Activated naive CD4-positive, alpha-beta T cell treated with anti-CD3 and anti-CD28 coated beads, Interleukin-2, amount 10 ng/mL, durations not matched to agents 7 days and 5 days (primary cell): ENCODE results near the gene STK10.

Source experiments
- CTCF ChIA-PET: fragments of 350-600 bp; sonication (Branson Sonifier 250); formaldehyde crosslinking; loops from one replicate; lab custom pipeline; 2021; ENCODE audit warnings: antibody characterized with exemption; lab: Charles Lee
- DNase-seq: peaks from one replicate; pipeline ENCODE4 v3.0.0-alpha.2; 2020
- H3K27ac Mint-ChIP-seq: one replicate; pipeline ENCODE4 v1.8.0; 2021; ENCODE audit warnings: mild to moderate bottlenecking, moderate library complexity, mixed read lengths
- H3K27me3 Mint-ChIP-seq: one replicate; pipeline ENCODE4 v1.8.0; 2021; ENCODE audit warnings: mild to moderate bottlenecking, mixed read lengths
- H3K36me3 Mint-ChIP-seq: one replicate; pipeline ENCODE4 v1.8.0; 2021; ENCODE audit warnings: mixed read lengths
- H3K4me1 Mint-ChIP-seq: one replicate; pipeline ENCODE4 v1.8.0; 2021; ENCODE audit warnings: mixed read lengths
- H3K4me3 Mint-ChIP-seq: one replicate; pipeline ENCODE4 v1.8.0; 2021; ENCODE audit warnings: mild to moderate bottlenecking, moderate library complexity, mixed read lengths
- H3K9me3 Mint-ChIP-seq: one replicate; pipeline ENCODE4 v1.8.0; 2021; ENCODE audit warnings: mixed read lengths

Gene STK10

DNA sequence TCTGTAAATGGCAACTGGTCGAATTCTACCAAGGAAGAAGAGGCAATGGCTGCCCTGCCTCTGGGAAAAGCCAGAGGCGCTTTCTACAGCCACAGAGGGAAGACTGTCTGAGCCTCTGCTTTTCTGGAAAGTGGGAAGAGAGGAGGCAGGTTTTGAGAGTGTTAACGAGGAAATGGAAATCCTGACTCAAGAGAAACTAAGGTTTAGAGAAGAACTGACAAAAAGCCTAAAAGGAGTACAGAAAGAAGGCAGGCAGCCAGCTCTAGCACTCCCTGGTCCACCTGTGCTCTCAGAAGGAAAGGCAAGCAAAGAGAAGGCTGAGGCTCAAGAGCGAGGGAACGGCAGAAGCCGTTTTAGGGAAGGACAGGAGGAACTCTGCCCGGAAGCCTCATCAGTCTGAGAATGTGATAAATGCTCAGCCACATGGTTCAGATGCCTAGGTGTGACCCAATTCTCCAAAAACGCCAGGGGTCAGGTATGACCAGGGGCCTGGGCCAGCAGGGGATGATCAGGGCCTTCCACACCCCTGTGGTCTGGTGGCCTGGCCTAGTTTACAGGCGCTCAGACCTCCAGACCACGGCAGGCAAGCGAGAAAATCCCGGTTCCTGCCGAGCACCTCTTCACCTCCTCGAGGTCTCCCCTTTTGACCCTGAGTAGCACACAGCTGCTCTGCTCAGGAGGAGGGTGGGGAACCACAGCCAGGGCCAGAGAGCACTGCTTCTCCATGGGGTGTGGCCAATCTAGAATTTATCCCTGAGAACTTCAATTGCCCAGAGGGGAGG, 101.6 kb downstream of the STK10 start:
- H3K4me1 Mint-ChIP-seq = peaks cover 2% of the 10 kb centered on the region
- peak overlapping the region; percentile 55 for H3K27ac Mint-ChIP-seq
- H3K27me3 Mint-ChIP-seq = no peaks in the 10 kb centered on the region
- DNase-seq = no peak
- H3K4me3 Mint-ChIP-seq = no peak overlapping the region
- H3K9me3 Mint-ChIP-seq = no peaks in the 10 kb centered on the region
- CTCF ChIA-PET = no interaction called here
- H3K36me3 Mint-ChIP-seq = peaks cover 52% of the 10 kb centered on the region

DNA sequence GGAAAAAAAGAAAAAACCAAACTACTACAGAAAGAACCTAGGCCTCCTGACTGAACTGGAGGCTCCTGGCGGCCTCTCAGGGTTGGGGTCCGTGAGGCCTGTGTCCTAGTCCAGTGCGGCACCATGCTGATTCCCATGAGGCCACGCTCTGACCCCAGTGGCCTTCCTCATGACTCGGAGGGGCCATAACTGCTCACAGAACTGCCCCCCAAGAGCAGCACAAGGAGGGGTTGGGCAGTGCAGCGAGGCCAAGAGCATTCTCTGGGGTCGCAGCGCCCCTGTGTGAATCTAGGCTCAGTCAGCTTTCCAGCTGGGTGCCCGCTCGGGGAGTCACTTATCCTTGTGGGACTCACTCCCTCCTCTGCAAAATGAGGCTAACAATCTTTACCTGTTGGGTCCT, 102.3 kb downstream of the STK10 start:
- Mint-ChIP-seq H3K9me3 (no peaks in the 10 kb centered on the region), H3K4me1 (peaks cover 4% of the 10 kb centered on the region), H3K4me3 (no peak overlapping the region), H3K27me3 (no peaks in the 10 kb centered on the region), H3K27ac (peak overlapping the region; percentile 22), H3K36me3 (peaks cover 50% of the 10 kb centered on the region)
- CTCF ChIA-PET = no interaction called here
- DNase-seq = no peak

DNA sequence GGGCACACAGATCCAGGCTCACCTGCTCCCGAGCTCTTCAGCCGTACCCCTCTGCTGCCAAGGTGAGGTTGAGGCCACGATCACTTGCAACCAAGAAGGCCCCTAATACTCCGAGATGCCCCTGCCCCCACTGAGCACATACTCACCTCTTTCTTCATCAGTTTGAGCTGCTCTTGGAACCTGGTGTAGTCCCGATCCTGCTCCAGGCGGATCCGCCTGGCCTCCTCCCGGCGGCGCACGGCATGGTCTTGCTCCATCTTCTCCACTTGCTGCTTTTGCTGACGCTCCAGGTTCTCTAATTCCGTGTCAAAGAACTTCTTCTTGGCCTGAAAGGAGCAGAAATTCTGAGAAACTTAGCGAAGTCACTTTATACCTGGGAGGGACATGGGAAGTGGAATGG, 105.8 kb downstream of the STK10 start:
- CTCF ChIA-PET = interaction anchor here (0.8 kb wide), 1 partner anchor 201 kb away, joined by 3 read pairs; no protein-coding TSS in a partner anchor
- DNase-seq = no peak
- no peaks in the 10 kb centered on the region for H3K9me3 Mint-ChIP-seq
- peaks cover 59% of the 10 kb centered on the region for H3K36me3 Mint-ChIP-seq
- no peaks in the 10 kb centered on the region for H3K27me3 Mint-ChIP-seq
- peak overlapping the region; percentile 9 for H3K27ac Mint-ChIP-seq
- peaks cover 32% of the 10 kb centered on the region for H3K4me1 Mint-ChIP-seq
- H3K4me3 Mint-ChIP-seq = no peak overlapping the region

DNA sequence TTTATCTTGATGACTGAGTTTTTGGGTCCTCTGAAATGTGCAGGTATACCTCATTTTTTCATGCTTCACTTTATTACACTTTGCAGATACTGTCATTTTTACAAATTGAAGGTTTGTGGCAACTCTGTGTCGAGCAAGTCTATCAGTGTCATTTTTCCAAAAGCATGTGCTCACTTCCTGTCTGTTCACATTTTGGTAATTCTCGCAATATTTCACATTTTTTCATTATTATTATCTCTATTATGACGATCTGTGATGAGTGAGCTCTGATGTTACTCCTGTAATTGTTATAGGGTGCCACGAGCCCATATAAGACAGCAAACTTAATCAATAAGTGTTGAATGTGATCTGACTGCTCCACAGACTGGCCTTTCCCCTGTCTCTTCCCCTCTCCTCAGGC, 108.1 kb downstream of the STK10 start:
- Mint-ChIP-seq H3K27me3 (no peaks in the 10 kb centered on the region), H3K4me3 (no peak overlapping the region), H3K9me3 (no peaks in the 10 kb centered on the region), H3K36me3 (peaks cover 72% of the 10 kb centered on the region), H3K27ac (peak overlapping the region; percentile 65), H3K4me1 (peaks cover 33% of the 10 kb centered on the region)
- DNase-seq = no peak
- CTCF ChIA-PET = interaction anchor here (0.5 kb wide), 1 partner anchor 693 kb away, joined by 3 read pairs; no protein-coding TSS in a partner anchor

DNA sequence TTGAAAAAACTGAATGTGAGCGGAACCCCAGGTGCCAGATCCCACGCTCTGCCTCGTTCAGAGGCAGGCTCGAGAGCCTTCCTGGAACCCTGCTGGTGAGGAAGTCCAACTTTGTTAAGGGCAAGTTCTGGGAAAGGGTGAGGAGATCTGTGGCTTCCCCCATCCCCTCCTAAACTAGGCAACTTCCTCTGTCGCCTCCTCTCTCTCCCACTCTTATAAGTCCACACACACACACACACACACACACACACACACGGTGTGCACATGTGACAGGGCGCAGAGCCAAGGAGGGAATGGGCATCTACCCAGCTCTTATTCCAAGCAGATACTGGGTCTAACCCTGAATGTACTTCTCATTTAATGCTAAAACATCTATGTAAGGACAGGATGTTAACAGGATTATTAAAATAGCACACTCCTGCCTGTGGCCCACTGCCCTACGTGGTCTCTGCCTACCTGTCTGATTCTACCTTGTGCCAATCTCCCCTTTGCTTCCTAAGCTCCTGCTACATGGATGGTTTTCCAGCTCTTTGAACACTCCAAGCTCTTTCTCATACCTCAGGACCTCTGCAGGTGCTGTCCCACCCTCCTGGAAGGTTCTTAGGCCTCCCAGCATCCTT, 109.2 kb downstream of the STK10 start:
- Mint-ChIP-seq H3K4me3 (peak overlapping the region; percentile 7), H3K9me3 (no peaks in the 10 kb centered on the region), H3K4me1 (peaks cover 33% of the 10 kb centered on the region), H3K27me3 (no peaks in the 10 kb centered on the region), H3K27ac (peak overlapping the region; percentile 68), H3K36me3 (peaks cover 78% of the 10 kb centered on the region)
- CTCF ChIA-PET = interaction anchor here (1.2 kb wide), 1 partner anchor 167 kb away, joined by 3 read pairs; no protein-coding TSS in a partner anchor
- peak; percentile 22 for DNase-seq

DNA sequence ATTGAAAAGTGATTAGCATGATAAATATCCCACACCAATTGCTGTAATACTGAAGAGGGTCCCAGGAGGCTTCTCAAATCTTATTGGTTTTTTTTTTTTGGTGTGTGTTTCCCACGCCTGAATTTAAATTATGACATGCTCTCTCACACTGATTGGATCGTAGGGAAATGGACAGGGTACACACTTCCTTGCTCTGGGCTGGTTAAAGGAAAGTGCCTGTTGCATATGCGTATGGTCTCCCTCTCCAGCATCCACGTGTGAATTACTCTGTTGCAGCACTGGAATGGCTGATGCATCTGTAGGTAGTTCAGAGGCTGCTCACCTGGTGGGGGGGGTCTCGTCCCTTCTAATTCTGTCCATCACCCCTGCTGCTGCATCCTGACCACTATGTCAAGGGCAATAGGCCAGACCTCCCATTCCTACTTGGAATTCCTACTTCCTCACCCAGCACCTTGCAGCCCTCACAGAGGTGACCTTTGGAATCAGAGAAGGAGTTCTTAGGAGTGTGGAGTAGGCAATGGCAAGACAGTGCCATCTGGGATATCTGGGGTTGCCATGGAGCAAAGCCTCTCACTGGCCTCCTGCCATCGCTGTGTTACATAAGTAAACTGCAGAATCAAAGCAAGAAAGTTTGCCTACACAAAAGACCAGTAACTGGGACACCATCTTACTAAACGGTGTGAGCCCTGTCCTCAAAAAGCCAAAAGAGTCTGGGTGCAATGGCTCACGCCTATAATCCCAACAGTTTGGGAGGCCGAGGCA, 110.2 kb downstream of the STK10 start:
- H3K36me3 Mint-ChIP-seq = peaks cover 75% of the 10 kb centered on the region
- CTCF ChIA-PET = no interaction called here
- peak; percentile 5 for DNase-seq
- H3K4me3 Mint-ChIP-seq = no peak overlapping the region
- H3K9me3 Mint-ChIP-seq = no peaks in the 10 kb centered on the region
- H3K27me3 Mint-ChIP-seq = no peaks in the 10 kb centered on the region
- H3K27ac Mint-ChIP-seq = peak overlapping the region; percentile 74
- peaks cover 33% of the 10 kb centered on the region for H3K4me1 Mint-ChIP-seq

DNA sequence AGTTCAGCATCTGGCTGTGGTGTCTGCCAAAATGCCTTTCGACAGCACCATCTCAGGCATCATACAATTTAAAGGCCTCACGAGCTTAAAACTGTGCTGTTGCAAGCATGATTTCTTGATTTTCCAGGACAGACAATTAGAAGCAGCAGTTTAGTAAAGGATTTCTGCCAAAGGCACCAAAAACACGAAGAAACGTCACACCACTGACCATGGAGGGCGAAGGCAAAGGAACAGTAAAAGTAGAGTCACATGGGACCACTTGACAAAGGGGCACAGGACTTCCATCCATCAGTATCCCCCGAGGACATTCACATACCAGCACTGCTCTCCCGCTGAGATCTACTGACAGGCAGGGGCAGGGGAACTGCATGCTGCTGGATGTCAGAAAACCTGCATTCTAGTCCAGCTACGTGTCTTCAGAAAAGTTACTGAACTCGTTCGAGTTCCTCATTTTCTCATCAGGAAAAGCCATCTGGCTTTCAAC, 111.2 kb downstream of the STK10 start:
- Mint-ChIP-seq H3K27ac (no peak overlapping the region), H3K4me1 (peaks cover 40% of the 10 kb centered on the region), H3K4me3 (no peak overlapping the region), H3K9me3 (no peaks in the 10 kb centered on the region), H3K27me3 (no peaks in the 10 kb centered on the region), H3K36me3 (peaks cover 71% of the 10 kb centered on the region)
- peak; percentile 4 for DNase-seq
- CTCF ChIA-PET = no interaction called here

DNA sequence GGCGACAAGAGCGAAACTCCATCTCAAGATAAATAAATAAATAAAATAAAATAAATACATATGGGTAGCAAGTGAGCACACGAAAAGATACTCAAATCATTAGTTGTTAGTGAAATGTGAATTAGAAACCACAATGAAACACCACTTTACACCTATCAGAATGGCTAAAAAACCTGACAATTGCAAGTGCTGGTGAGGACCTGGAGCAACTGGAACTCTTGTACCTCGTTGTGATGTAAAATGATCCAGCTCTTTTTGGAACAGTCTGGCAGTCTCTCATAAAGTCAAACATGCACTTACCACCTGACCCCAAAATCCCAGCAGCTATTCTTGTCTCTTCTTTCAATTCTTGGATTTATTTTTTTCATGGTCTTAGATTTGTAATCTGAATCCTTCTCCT, 112.4 kb downstream of the STK10 start:
- CTCF ChIA-PET = no interaction called here
- peaks cover 68% of the 10 kb centered on the region for H3K36me3 Mint-ChIP-seq
- no peaks in the 10 kb centered on the region for H3K27me3 Mint-ChIP-seq
- DNase-seq = no peak
- H3K4me1 Mint-ChIP-seq = peaks cover 46% of the 10 kb centered on the region
- no peaks in the 10 kb centered on the region for H3K9me3 Mint-ChIP-seq
- no peak overlapping the region for H3K4me3 Mint-ChIP-seq
- no peak overlapping the region for H3K27ac Mint-ChIP-seq

DNA sequence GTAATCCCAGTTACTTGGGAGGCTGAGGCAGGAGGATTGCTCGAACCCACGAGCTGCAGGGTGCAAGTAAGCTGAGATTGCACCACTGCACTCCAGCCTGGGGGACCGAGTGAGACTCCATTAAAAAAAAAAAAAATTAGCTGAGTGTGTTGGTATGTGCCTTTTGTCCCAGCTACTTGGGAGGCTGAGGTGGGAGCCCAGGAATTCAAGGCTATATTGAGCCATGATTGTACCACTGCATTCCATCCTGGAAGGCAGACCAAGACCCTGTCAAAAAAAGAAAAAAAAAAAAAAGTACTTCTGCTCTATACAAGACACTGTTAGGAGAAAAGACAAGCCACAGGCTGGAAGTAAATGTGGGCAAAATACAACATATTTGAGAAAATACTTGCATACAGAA, 113.1 kb downstream of the STK10 start:
- CTCF ChIA-PET = no interaction called here

DNA sequence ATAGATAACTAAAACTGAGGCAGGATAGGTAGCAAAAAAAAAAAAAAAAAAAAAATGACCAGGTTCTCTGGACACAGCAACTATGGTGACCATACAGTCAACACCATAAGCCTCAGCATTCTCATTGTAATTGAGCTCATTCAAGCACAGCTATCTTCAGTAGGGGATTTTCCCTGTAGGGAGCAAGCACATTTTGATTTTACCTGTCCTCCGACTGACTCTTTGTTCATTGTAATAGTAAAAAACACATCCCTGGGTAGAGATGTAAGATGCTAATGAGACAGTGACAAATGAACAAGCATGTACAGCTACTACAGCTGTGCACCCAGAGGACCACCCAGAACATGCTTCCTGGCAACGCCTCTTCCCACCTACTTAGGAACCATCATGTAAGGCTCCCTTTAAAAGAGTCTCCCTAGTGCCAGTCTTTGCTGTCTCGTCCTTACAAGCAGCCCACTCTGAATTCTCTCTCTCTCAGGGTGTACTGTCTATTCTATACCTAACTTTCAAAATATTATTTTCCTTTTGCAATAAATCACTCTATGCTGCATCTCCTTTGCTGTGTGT, 116.6 kb downstream of the STK10 start:
- Mint-ChIP-seq H3K9me3 (no peaks in the 10 kb centered on the region), H3K36me3 (peaks cover 52% of the 10 kb centered on the region), H3K4me3 (no peak overlapping the region), H3K27me3 (no peaks in the 10 kb centered on the region), H3K27ac (peak overlapping the region; percentile 78), H3K4me1 (peaks cover 53% of the 10 kb centered on the region)
- peak; percentile 5 for DNase-seq
- CTCF ChIA-PET = interaction anchor here (1.0 kb wide), 1 partner anchor 22 kb away, joined by 3 read pairs; no protein-coding TSS in a partner anchor

More for the DNA sequence above, 113.1 kb downstream of the STK10 start:
- Mint-ChIP-seq H3K27me3 (no peaks in the 10 kb centered on the region), H3K9me3 (no peaks in the 10 kb centered on the region), H3K4me3 (no peak overlapping the region), H3K4me1 (peaks cover 45% of the 10 kb centered on the region), H3K36me3 (peaks cover 66% of the 10 kb centered on the region), H3K27ac (no peak overlapping the region)
- DNase-seq = no peak

DNA sequence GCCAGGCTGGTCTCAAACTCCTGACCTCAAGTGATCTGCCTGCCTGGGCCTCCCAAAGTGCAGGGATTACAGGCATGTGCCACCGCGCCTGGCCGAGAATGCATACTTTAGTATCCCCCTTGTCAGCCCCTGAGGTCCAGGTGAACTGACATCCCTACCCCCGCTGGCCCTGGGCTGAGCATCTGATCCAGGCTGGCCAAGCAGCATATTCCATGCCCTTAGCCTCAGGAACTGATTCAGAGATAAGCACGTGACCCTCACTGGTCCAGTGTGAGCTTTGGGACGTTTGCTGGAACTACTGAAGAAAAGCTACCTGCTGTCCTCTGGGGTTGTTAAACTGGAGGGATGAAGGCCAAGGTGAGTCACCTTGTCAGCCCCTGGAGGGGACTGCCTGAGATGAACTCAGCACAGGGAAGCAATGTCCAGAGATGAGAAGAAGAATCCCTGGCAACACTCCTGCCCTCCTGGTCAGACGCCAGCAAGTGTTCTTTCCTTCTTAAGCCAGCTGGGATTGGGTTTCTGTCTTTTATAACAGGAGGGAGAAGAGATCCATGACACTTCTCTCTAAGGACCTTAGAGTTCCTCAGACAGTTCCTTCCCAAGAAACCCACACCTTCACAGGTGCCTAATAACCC, 122.5 kb downstream of the STK10 start:
- Mint-ChIP-seq H3K27ac (peak overlapping the region; percentile 90), H3K36me3 (peaks cover 67% of the 10 kb centered on the region), H3K27me3 (no peaks in the 10 kb centered on the region), H3K9me3 (no peaks in the 10 kb centered on the region), H3K4me3 (no peak overlapping the region), H3K4me1 (peaks cover 61% of the 10 kb centered on the region)
- peak; percentile 13 for DNase-seq
- CTCF ChIA-PET = interaction anchor here (1.1 to 3.8 kb wide), 3 partner anchors 56 to 152 kb away, joined by 3 to 12 read pairs (median 3); partner anchors contain the start of gene STK10

DNA sequence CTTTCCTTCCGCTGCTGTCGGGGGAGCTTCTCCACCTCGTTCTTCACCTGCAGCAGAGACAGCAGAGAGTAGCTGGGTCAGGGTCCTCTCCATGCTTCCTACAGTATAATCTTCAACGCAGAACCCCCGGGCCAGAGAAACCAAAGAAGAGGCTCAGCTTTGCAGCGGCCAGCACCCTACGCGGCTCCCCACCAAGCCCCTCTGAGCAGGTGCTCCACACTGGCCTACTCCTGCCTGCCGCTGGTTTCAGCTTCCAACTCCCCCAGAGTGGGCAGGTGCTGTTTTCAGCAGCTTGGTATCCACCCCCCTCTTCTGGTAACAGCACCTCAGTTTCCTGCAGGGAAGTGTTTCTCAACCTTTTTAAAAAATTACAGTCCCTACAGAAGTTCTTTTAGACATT, 123.3 kb downstream of the STK10 start:
- CTCF ChIA-PET = interaction anchor here (3.8 kb wide), 1 partner anchor 124 kb away, joined by 12 read pairs; the partner anchor contains the start of gene STK10
- no peak overlapping the region for H3K4me3 Mint-ChIP-seq
- H3K27ac Mint-ChIP-seq = peak overlapping the region; percentile 22
- peaks cover 71% of the 10 kb centered on the region for H3K36me3 Mint-ChIP-seq
- DNase-seq = peak; percentile 18
- no peaks in the 10 kb centered on the region for H3K9me3 Mint-ChIP-seq
- no peaks in the 10 kb centered on the region for H3K27me3 Mint-ChIP-seq
- H3K4me1 Mint-ChIP-seq = peaks cover 53% of the 10 kb centered on the region

DNA sequence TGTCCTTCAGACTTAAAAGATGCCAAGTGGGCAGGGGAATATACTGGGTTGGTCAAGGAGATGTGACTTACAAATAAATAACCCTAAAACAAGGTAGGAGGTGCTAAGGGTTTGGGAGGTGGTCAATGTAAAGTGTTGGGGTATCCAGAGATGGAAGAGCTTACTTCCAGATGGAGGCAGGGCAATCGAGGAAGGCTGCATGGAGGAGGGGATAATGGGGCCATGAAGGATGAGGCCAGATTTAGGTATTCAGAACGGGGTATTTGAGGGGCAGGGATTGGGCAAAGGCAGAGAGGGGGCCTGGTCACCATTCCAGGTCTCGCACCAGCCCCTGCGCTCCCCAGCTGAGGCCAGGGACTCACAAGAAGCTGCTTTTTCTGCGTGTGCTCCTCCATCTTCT, 123.7 kb downstream of the STK10 start:
- CTCF ChIA-PET = interaction anchor here (1.3 to 3.8 kb wide), 2 partner anchors 124 to 152 kb away, joined by 3 to 12 read pairs; partner anchors contain the start of gene STK10
- Mint-ChIP-seq H3K9me3 (no peaks in the 10 kb centered on the region), H3K27ac (peak overlapping the region; percentile 22), H3K4me3 (no peak overlapping the region), H3K36me3 (peaks cover 72% of the 10 kb centered on the region), H3K4me1 (peaks cover 53% of the 10 kb centered on the region), H3K27me3 (no peaks in the 10 kb centered on the region)
- DNase-seq = peak; percentile 2
